GM19372 (cell line): ENCODE results near the gene SPINK1.
"Not testable (repeated sequence)": the region's sequence is repeated elsewhere in the genome, so short reads cannot be mapped to it uniquely, and the experiment has no call there.

Experiments
- ATAC-seq: cut with Tn5 transposase; IDR thresholded peaks from one replicate; pipeline ENCODE4 v1.9.1; 2021; ENCODE audit warnings: mild to moderate bottlenecking, low read depth, moderate library complexity; ENCODE audit not compliant: unreplicated experiment

The SPINK1 gene, protein sequence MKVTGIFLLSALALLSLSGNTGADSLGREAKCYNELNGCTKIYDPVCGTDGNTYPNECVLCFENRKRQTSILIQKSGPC

DNA sequence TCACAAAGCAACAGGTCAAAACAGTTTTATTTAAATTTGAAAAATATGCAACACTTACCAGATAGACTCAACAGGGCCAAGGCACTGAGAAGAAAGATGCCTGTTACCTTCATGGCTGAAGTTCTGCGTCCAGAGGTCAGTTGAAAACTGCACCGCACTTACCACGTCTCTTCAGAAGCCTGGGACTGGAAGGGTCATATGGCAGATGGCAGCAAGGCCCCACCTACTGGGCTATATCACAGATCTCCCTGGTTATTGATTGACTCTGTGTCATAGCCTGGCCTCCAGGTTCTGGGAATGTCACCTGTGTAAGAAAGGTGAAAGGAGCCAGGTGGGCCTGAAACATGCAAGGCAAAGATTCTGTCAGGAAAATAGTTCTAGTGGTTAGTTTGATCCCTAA lies at the start of gene SPINK1:
SPINK1 (minus strand) TSS at position 207 of the 400 bp plus-strand sequence; CDS start at position 113, 94 bp downstream.
- no peak for ATAC-seq

- ATAC-seq: no peak
Measured at GRCh38 chr5:147880487-147880886, 49.0 kb upstream of the SPINK1 start.

DNA sequence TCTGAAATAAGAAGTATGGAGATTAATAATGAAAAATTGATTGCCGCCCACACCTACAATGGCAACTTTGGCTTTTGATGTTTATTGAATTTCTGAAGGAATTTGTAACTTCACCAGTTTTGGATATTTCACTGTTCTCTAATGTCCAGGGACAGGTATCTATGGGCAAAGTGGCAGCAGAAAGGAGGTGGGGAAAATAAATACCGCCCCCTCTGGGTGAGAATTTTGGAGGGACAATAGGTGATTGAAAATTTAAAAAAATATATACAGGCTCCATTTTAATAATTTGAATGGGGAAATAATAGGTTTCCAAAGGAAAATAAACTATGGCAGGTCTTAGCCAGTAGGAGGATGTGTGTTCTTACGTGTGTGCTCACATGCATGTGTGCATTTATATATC lies 48.3 kb upstream of the SPINK1 start:
- no peak for ATAC-seq

GRCh38 chr5:147878066-147878759 lies 46.7 kb upstream of the SPINK1 start, which contains the start of gene SCGB3A2:
SCGB3A2 (plus strand) TSS chr5:147878711; CDS start chr5:147878804, 93 bp downstream.
- no peak for ATAC-seq

GRCh38 chr5:147876626-147877025 lies 45.2 kb upstream of the SPINK1 start:
- ATAC-seq: no peak

DNA sequence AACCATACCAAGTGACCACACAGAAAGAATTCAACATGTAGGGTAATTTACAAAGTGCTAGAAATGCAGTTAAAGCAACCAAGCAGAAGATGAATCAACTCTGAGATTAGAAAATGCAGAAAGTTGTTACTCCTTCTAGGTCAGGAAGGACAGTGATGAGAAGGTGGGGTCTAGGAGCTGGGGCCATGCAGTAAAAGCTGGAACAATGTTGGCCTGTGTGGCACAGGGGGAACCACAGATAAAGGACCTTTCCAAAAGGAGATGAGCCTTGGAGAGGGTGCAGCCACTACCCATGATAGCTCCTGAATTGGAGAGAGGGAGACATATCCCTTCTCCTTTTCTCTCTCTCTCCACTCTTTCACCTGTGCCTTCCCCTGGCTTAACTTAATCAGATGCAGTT lies 44.7 kb upstream of the SPINK1 start:
- ATAC-seq: no peak

DNA sequence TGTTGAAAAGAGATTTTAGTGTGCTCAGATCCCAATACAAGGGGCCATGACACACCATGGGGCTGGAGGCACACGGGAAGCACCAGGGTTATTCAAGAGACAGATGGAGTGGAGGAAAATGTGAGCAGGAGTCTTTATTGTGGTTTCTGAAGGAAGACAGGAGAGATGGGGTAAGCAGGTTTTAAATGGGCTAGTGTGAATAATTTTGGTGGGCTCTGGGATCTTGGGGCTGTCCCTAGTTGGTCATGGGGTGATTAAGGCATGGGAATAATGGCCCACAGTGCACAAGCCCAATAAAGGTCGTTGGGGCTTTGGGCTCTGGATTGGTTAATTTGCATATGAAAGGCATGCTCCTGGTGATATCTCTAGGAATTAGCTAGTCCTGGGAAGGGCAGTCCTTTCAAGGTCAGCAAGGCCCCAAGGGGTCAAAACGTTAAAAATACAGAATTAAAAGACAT lies 43.5 kb upstream of the SPINK1 start:
- no peak for ATAC-seq

GRCh38 chr5:147874118-147874875 lies 42.8 kb upstream of the SPINK1 start:
- ATAC-seq: not testable (repeated sequence)

GRCh38 chr5:147872744-147873435 lies 41.4 kb upstream of the SPINK1 start:
- ATAC-seq: not testable (repeated sequence)

DNA sequence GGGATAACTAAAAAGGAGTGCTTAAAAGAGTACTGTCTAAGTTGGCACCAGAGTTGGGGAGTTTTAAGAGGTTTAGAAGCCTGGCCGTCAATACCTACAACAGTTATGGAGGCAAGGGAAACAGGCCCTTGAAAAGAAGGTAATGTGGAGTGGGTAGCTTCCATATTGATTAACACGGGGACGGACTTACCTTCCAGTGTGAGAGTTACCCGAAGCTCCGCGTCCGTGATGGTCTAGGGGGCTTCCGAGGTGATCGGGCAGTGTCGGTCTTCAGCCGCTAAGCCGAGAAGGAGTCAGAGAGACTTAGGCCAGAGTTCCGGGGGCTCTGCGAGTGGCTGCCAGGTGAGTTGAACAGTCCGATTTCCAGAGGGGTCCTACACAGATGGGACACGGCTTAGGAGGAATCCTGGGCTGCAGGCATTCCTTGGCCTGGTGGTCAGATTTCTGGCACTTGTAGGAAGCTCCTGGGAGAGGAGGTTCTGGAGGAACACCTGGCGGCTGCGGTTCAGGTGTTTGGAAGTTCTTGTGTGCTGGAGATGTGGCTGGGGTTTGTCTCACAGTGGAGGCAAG lies 40.6 kb upstream of the SPINK1 start:
- ATAC-seq: not testable (repeated sequence)

DNA sequence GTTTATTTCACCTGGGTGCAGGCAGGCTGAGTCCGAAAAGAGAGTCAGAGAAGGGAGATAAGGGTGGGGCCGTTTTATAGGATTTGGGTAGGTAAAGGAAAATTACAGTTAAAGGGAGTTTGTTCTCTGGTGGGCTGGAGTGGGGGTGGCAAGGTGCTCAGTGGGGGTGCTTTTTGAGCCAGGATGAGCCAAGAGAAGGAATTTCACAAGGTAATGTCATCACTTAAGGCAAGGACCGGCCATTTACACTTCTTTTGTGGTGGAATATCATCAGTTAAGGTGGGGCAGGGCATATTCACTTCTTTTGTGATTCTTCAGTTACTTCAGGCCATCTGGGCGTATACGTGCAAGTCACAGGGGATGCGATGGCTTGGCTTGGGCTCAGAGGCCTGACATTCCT lies 38.4 kb upstream of the SPINK1 start:
- not testable (repeated sequence) for ATAC-seq

DNA sequence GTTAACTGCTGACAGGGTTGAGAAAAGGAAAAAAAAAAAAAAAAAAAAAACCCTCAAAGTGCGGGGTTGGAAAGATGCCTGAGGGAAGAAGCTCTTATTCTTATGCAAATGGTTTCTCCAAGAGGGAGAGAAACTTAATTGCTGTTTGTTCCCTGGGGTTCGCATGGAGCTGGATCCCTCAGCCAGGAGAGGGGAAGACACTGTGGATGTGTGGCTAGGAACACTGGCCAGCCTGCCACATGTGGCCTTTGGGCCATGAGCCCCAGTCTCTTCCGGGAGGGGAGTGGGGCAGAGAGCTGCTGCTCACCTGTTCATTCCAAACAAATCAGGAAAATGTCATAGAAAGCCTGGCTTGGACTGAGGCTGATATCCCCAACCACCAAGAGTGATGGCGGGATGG lies 37.6 kb upstream of the SPINK1 start:
- no peak for ATAC-seq

DNA sequence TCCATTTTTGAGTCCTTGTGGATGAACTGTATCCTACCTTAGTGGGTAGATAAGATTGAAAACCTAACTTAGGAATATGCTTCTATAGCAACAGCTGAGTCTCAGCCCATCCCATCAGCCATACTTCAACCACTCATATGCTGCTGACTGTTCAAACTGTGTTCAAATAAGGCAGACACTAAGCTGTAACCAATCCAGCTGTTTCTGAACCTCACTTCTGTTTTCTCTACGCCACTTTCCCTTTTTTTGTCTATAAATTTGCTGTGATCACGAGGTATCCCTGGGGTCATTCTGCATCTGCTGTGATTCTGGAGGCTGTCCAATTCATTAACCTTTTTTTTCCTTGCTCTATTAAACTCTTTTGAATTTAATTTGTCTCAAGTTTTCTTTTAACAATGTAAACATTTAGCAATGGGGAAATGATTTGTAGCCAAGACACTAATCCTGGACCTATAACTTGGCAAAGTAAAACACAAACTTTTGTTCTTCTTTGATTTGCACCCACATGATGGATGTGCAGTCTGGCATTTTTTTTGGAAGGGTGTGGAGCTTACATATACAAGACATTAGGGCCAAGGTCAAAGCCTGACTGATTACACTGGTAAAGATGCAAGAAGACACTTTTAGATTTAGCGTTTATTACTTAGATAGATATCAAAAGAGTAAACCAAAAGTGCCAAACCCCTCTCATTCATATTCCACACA lies 32.1 kb upstream of the SPINK1 start:
- ATAC-seq: no peak

- no peak for ATAC-seq
Measured at GRCh38 chr5:147860641-147861025, 29.2 kb upstream of the SPINK1 start.

DNA sequence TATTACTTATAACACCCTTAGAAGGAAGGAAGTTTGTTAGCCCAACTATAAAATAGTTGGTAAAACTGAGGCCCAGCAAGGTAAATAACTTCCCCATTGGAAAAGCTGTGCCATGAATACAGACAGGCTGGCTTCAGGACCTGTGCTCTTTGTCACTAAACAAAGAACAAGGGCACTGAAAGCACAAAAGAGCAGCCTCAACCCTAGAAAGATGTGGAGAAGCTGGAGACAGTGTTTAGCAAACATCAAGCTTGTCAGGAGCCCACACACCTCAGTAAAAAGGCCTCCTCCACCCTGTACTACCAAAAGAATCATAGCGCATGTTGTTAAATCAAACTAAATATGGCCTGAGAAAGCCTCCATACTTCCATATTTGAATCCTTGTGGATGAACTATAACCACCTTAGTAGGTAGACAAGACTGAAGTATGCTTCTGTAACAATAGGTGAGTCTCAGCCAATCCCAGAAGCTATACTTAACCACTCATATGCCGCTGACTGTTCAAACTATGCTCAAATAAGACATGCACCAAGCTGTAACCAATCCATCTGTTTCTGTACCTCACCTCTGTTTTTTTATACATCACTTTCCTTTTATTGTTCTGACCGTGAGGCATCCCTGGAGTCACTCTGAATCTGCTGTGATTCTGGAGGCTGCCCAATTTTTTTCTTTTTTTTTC lies 28.6 kb upstream of the SPINK1 start:
- ATAC-seq: no peak

GRCh38 chr5:147858565-147858964 lies 27.1 kb upstream of the SPINK1 start:
- ATAC-seq: no peak

DNA sequence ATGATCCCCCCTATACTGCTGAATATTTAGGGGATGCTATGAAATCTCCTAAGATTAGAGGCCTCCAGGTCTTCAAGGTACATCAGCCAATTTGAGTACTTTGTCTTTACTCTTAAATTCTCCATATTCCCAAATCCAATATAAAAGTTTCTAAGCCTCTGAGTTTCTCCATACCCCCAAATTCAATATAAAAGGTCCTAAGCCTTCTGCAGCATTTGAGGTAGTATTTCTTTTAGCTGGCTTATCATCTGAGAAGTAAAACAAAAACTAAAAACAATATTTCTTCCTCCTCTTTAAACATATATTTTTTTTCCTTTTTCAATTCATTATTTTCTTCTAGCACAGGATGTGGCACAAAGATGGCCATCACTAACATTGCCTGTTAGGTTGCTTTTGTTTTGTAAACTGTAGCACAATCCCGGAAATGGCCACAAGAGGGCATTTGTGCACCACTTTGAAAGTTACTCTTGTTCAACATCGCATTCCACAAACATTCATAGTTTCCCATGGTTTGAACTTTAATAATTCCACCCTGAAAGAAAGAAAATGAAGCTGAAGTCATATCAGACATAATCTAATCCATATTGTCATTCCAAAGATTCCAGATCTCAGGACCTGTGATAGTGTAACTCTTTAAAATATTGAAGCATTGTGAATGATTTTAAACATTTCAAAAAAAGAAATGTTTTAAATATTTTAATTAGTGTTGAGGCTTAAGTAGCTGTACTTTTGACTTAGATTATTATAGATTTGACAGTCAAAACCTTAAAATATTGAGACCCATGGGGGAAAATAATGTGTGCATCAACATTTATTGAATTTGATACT lies 26.0 kb upstream of the SPINK1 start:
- ATAC-seq: peak; percentile 91

GRCh38 chr5:147856801-147857200 lies 25.3 kb upstream of the SPINK1 start:
- ATAC-seq: no peak

DNA sequence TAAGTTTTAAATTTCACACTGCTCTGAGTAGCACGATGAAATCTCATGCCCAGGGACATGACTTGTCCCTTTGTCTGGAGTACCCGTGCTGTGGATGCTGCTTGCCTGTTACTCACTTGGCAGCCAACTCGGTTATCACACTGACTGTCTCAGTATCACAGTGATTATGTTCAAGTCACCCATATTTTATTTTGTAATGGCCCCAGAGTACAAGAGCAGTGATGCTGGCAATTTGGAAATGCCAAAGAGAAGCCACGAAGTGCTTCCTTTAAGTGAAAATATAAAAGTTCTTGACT lies 24.3 kb upstream of the SPINK1 start:
- no peak for ATAC-seq
